ENCODE data around the gene FBF1. TPM values are rescaled to one million over a fixed set of nuclear protein-coding genes. Genes with fewer than 3 reads are reported as not detected.

The FBF1 gene
- total and polyA plus RNA-seq, 2 donors (not counting 3 experiments of a cell fraction or from before 2014, with no cell fraction given): 4.9 to 9.4 TPM

- H3K4me2 ChIP-seq (ENCODE audit: insufficient read depth, low read length): no peak overlapping the region
- H3K9ac ChIP-seq (replicated peaks; ENCODE audit: extremely low read depth, insufficient read depth, low read length): no peak overlapping the region
- H3K27me3 ChIP-seq (ENCODE audit: control insufficient read depth in 2 of 2, insufficient read depth in 2 of 2, low read length in 2 of 2): no peaks in the 10 kb centered on the region
- FAIRE-seq (no peak), DNase-seq (ENCODE audit: low read depth, low spot score) (peak; percentile 34)
- intact Hi-C loops (cut with micrococcal nuclease) (no loop called here), dilution Hi-C loops (cut with MboI; ENCODE audit: extremely low pct_ligation_motif_present, low sequenced_read_pairs) (no loop called here)
- ChIA-PET CTCF (interaction anchor here (0.6 to 1.5 kb wide), 3 partner anchors 10 to 54 kb away, joined by 3 to 4 read pairs (median 3); no protein-coding TSS in a partner anchor), POLR2A (no interaction called here)
- H3K4me3 ChIP-seq (replicated peaks in 1 of 3; ENCODE audit: insufficient read depth in 1 of 3, low read depth in 1 of 3, low read length in 3 of 3): no peak overlapping the region
- no peak overlapping the region for H3K27ac ChIP-seq (ENCODE audit: insufficient read depth, low read depth, low read length)
- no peaks in the 10 kb centered on the region for H4K20me1 ChIP-seq (replicated peaks; ENCODE audit: control insufficient read depth, extremely low read depth, insufficient read depth, low read length)
- TF ChIP-seq EZH2 (IDR thresholded peaks at IDR 0.05; ENCODE audit: borderline replicate concordance, low read depth, low read length, severe bottlenecking) (no peak), CTCF (IDR thresholded peaks at IDR 0.05; ENCODE audit: extremely low read depth in 1 of 2, insufficient read depth in 1 of 2, low read depth in 1 of 2, low read length in 2 of 2) (no peak), GATA2 (IDR thresholded peaks at IDR 0.05; ENCODE audit: insufficient read depth, insufficient read length, low read depth, low read length) (no peak), JUN (IDR thresholded peaks at IDR 0.05; ENCODE audit: borderline replicate concordance, insufficient read depth, insufficient read length, low read depth) (no peak), POLR2A (IDR thresholded peaks at IDR 0.05; ENCODE audit: low read depth, low read length) (no peak), MAX (IDR thresholded peaks at IDR 0.05; ENCODE audit: insufficient read depth, insufficient read length) (no peak), POLR2AphosphoS5 (IDR thresholded peaks at IDR 0.05; ENCODE audit: insufficient read depth, low read depth, low read length) (no peak)
- H3K9me1 ChIP-seq (replicated peaks; ENCODE audit: control insufficient read depth, extremely low read depth, insufficient read depth, low read length): no peaks in the 10 kb centered on the region
- no TSS peak for BruUV-seq (replicated peaks)
- no peaks in the 10 kb centered on the region for H3K79me2 ChIP-seq (ENCODE audit: control insufficient read depth, insufficient read depth, low read length)
- H2AFZ ChIP-seq (ENCODE audit: low read depth, low read length): no peak overlapping the region
- peaks cover 19 to 37% of the 10 kb centered on the region in 2 experiments for H3K36me3 ChIP-seq (ENCODE audit: control insufficient read depth in 2 of 2, extremely low read depth in 1 of 2, insufficient read depth in 2 of 2, low read length in 2 of 2)
- peaks cover 13% of the 10 kb centered on the region for H3K4me1 ChIP-seq (ENCODE audit: control insufficient read depth, extremely low read depth, insufficient read depth, low read length)
- no peaks in the 10 kb centered on the region for H3K9me3 ChIP-seq (replicated peaks; ENCODE audit: control insufficient read depth, insufficient read depth, low read length)
Measured at GRCh38 chr17:75950855-75951554, 10.2 kb upstream of the FBF1 start.

All from endothelial cell of umbilical vein (primary cell).